Prostate gland (tissue), 2 donors: ENCODE measurements around the gene FAM184A. TPM values are rescaled to one million over a fixed set of nuclear protein-coding genes. Genes with fewer than 3 reads are reported as not detected.

Experiments
- DNase-seq: peaks from one replicate; pipeline ENCODE4 v3.0.0-alpha.2; 2019; ENCODE audit warnings: low spot score
- H3K27ac ChIP-seq, 2 donors: fragments of 200-600 bp; sonication (generic); 2 replicates each; pipeline ENCODE4 v1.5.1; 2017 to 2019
- H3K27me3 ChIP-seq: fragments of 200-600 bp; sonication (generic); replicated peaks from 2 replicates; pipeline ENCODE4 v1.5.1; 2019; ENCODE audit not compliant: insufficient read depth
- H3K36me3 ChIP-seq, 2 donors: fragments of 200-600 bp; sonication (generic); 1 replicate in 1 of 2; 2 replicates in 1 of 2; pipeline versions ENCODE4 v1.5.1 to v1.8.1; 2017 to 2019
- H3K4me1 ChIP-seq: fragments of 200-600 bp; sonication (generic); replicated peaks from 2 replicates; pipeline ENCODE4 v1.5.1; 2019
- H3K4me3 ChIP-seq, 2 donors: fragments of 200-600 bp; sonication (generic); 2 replicates each; pipeline ENCODE4 v1.5.1; 2017 to 2019
- H3K9me3 ChIP-seq: fragments of 200-600 bp; sonication (generic); 2 replicates; pipeline ENCODE4 v1.5.1; 2017
- POLR2A ChIP-seq: fragments of 450-650 bp; IDR thresholded peaks from one replicate; pipeline ENCODE4 v1.6.1; 2016; ENCODE audit warnings: antibody characterized with exemption, mild to moderate bottlenecking
- POLR2AphosphoS5 ChIP-seq: sonication (generic); formaldehyde crosslinking; IDR thresholded peaks from one replicate; pipeline ENCODE4 v1.6.1; 2017; ENCODE audit warnings: antibody characterized with exemption
- WGBS: methylation state at CpG from one replicate; pipeline ENCODE4 v1.1.5; 2018; 5-methylcytosine and 5-hydroxymethylcytosine counted together
- intact Hi-C: fragments of 100-400 bp; cut with DNase I; formaldehyde crosslinking; loops from one replicate; pipeline ENCODE4 v1.14.2; 2022
- total RNA-seq, 2 donors: library from RNA; depleted of rRNA; stranded (reverse); fragments of >200 nt; gene quantifications; one replicate each; pipeline ENCODE4 v1.1.0, GENCODE V29; 2016
- TF ChIP-seq, protein P1 (sequence below), 4 experiments: fragments of 200-600 bp in 2 of 4; fragments of 450-650 bp in 2 of 4; sonication (generic) in 2 of 4; IDR thresholded peaks; 1 replicate in 3 of 4; 2 replicates in 1 of 4; pipeline ENCODE4 v1.5.1; 2016 to 2019; ENCODE audit warnings: antibody characterized with exemption in 4 of 4, mild to moderate bottlenecking in 2 of 4, moderate library complexity in 2 of 4

The FAM184A gene
- total RNA-seq, 2 donors from 2014 or later = 3.6 to 7.6 TPM

DNA sequence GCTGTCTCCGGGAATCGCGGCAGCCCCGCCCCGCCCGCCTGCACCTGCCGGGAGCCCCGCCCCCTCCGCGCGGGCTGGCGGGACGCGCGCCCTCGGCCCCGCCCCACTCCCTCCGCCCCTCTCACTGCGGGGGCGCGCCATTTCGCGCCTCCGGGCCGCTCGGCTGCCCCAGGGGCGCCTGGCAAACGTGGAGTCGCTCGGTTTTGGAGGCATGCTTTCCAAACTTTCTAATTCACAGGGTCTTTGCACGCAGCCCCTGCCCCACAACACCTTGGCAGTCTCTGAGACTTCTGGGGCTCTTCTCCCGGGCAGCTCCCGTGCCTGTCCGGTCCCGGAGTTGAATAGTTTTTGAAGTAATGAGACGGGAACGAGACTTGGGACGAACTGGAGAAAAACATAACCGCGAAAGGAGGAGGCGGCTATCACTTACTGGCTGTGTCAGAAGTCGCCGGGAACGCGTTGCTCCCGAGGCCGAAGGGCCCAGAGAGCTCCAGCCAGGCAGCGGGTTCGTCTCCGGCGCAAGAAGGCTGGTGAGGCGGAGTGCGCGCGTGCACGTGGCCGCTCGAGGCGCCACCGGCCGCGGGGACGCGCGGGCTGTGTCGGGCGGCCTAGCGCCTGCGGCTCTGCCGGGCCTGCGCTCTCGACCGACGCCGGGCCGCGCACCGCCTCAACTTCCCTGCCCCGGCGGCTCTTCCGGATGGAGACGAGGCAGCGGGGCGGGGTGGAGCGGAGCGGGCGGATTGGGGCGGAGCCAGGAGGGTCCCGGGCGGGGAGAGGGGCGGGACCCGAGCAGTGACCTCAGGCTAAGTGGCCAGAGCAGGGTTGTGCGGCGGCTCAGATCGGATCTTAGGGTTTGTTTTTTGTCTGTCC is 143.8 kb downstream of the FAM184A start, which contains the start of gene MCM9:
Gene MCM9 (minus strand): TSS at position 699 of the 870 bp plus-strand sequence. CDS start 3,436 bp downstream, outside the sequence.
- TF ChIP-seq POLR2A (peak; percentile 64), POLR2AphosphoS5 (peak; percentile 53)
- TF ChIP-seq, protein P1, sequence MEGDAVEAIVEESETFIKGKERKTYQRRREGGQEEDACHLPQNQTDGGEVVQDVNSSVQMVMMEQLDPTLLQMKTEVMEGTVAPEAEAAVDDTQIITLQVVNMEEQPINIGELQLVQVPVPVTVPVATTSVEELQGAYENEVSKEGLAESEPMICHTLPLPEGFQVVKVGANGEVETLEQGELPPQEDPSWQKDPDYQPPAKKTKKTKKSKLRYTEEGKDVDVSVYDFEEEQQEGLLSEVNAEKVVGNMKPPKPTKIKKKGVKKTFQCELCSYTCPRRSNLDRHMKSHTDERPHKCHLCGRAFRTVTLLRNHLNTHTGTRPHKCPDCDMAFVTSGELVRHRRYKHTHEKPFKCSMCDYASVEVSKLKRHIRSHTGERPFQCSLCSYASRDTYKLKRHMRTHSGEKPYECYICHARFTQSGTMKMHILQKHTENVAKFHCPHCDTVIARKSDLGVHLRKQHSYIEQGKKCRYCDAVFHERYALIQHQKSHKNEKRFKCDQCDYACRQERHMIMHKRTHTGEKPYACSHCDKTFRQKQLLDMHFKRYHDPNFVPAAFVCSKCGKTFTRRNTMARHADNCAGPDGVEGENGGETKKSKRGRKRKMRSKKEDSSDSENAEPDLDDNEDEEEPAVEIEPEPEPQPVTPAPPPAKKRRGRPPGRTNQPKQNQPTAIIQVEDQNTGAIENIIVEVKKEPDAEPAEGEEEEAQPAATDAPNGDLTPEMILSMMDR (IDR thresholded peaks at IDR 0.05) = peak in 1 of 4 experiments; percentile 19
- no peaks in the 10 kb centered on the region for H3K27me3 ChIP-seq
- WGBS = 0% methylated on average over 78 of the region's 95 CpGs
- H3K4me3 ChIP-seq = peak within 1 kb of the TSS; percentile 73 to 78
- H3K4me1 ChIP-seq = no peaks in the 10 kb centered on the region
- no peaks in the 10 kb centered on the region for H3K9me3 ChIP-seq
- DNase-seq = peak; percentile 69
- intact Hi-C loops = no loop called here
- peak within 1 kb of the TSS; percentile 87 to 92 for H3K27ac ChIP-seq
- no peaks in the 10 kb centered on the region for H3K36me3 ChIP-seq

DNA sequence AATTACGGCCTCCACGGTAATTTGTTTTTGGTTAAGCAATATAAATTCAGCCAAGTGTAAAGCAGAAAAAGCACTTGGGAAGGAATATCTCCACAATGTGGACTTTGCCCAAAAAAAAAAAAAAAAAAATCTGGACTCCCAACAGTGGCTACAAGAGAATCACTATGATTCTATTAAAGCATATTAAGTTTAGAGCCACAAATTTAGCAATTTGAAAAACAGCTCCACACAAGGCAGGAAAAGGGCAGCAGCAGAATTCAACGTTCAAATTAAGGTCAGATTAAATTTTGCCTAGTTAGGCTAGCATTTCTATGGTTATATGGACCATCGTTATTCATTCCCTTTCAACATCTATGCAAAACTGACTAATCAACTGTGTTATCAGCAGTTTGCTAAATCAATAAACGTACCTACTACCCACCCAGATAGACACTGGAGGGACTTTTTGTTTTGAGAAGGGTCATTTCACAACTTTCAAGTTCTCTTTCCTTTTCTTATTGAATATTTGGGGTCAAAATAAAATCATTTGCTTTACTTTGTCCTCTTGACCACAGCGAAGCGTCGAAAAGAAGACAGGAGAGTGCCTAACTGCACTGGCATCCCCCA is 144.5 kb downstream of the FAM184A start:
- Histone ChIP-seq H3K9me3 (no peaks in the 10 kb centered on the region), H3K4me1 (no peaks in the 10 kb centered on the region), H3K4me3 (peak overlapping the region; percentile 73 to 78), H3K36me3 (no peaks in the 10 kb centered on the region), H3K27ac (peak overlapping the region in 1 of 2 donors; percentile 87), H3K27me3 (no peaks in the 10 kb centered on the region)
- no peak for DNase-seq
- no peak for TF ChIP-seq POLR2A
- no peak for TF ChIP-seq POLR2AphosphoS5
- TF ChIP-seq, protein P1 (IDR thresholded peaks at IDR 0.05) = no peak
- 23% methylated on average over 8 of the region's 8 CpGs for WGBS
- intact Hi-C loops = no loop called here

DNA sequence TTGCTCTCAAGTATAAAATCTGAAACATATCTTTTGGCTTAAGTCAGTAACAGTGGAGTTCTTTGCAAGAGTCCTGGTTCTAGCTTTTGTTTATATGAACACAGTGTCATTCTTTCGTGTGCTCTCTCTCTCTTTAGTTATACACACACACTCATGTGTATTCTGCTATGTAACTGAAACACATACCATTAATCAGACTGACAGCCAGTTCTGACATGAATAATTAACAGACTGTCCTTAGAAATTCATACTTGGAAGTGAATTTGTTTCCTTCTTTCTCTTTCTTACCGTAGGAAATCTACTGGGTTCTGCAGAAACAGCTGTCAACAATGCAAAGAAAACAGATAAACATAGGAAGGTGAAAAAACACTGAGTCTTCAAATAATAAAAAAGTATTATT is 146.0 kb downstream of the FAM184A start:
- TF ChIP-seq POLR2A (no peak), POLR2AphosphoS5 (no peak)
- TF ChIP-seq, protein P1 (IDR thresholded peaks at IDR 0.05) = no peak
- H3K4me1 ChIP-seq = no peaks in the 10 kb centered on the region
- H3K9me3 ChIP-seq = no peaks in the 10 kb centered on the region
- H3K27me3 ChIP-seq = no peaks in the 10 kb centered on the region
- H3K27ac ChIP-seq = no peak overlapping the region
- no peak for DNase-seq
- intact Hi-C loops = no loop called here
- H3K4me3 ChIP-seq = no peak overlapping the region
- WGBS = 49% methylated on average over 2 of the region's 2 CpGs
- no peaks in the 10 kb centered on the region for H3K36me3 ChIP-seq

DNA sequence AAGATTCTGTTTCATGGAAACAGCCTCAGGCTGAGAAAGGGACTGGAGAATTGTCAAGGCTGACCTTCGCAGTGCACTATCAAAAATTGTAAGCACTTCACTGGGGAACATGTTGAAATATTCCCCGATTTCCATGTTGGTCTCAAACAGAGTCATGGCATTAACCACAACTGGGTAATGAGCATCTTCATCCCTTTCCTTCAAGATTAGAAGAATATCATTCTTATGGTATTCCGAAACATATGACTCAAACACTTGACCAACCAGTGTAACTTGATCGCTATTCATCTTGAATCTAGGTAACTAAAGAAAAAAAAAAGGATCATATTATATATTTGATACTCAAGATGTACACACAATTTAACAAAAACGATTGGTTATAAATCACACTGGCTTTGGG is 147.0 kb downstream of the FAM184A start:
- H3K4me3 ChIP-seq = no peak overlapping the region
- H3K27ac ChIP-seq = no peak overlapping the region
- 92% methylated on average over 5 of the region's 5 CpGs for WGBS
- H3K9me3 ChIP-seq = no peaks in the 10 kb centered on the region
- H3K4me1 ChIP-seq = no peaks in the 10 kb centered on the region
- no peaks in the 10 kb centered on the region for H3K27me3 ChIP-seq
- no peak for DNase-seq
- TF ChIP-seq POLR2A (no peak), POLR2AphosphoS5 (no peak)
- TF ChIP-seq, protein P1 (IDR thresholded peaks at IDR 0.05) = no peak
- no peaks in the 10 kb centered on the region for H3K36me3 ChIP-seq
- intact Hi-C loops = no loop called here
